Measurements from ENCODE around the gene PTPRM. TPM values are rescaled to one million over a fixed set of nuclear protein-coding genes. Genes with fewer than 3 reads are reported as not detected.

The PTPRM gene
- total RNA-seq, 1 experiment from 2014 or later: 6.2 TPM

GRCh38 chr18:7641813-7642212 is 74.7 kb downstream of the PTPRM start:
- Histone ChIP-seq H2BK20ac (ENCODE audit: low read depth, low read length, poor library complexity, severe bottlenecking) (no peak overlapping the region), H2BK12ac (ENCODE audit: insufficient read length, low read depth, low read length) (no peak overlapping the region), H3K79me2 (ENCODE audit: insufficient read depth, low read length) (no peaks in the 10 kb centered on the region), H3K23ac (ENCODE audit: insufficient read length, low read depth, low read length) (no peak overlapping the region), H3T11ph (ENCODE audit: low read length) (no peak overlapping the region), H4K91ac (ENCODE audit: insufficient read length, low read depth, low read length) (no peak overlapping the region), H2BK5ac (ENCODE audit: insufficient read length, low read length) (no peak overlapping the region), H3K4me2 (ENCODE audit: insufficient read depth, insufficient read length, low read length) (no peak overlapping the region), H4K5ac (ENCODE audit: insufficient read length, low read depth, low read length) (no peak overlapping the region), H3K14ac (ENCODE audit: insufficient read depth, low read length) (no peak overlapping the region), H3K27ac (ENCODE audit: insufficient read length, low read depth, low read length) (no peak overlapping the region), H3K79me1 (ENCODE audit: insufficient read depth, low read depth, low read length, poor library complexity, severe bottlenecking) (no peaks in the 10 kb centered on the region), H3K9ac (ENCODE audit: extremely low read depth, insufficient read length, low read length) (no peak overlapping the region), H3K27me3 (ENCODE audit: insufficient read depth, low read length) (no peaks in the 10 kb centered on the region), H3K56ac (ENCODE audit: insufficient read length, low read depth, low read length) (no peak overlapping the region), H3K4ac (ENCODE audit: low read depth, low read length) (no peak overlapping the region), H4K20me1 (ENCODE audit: control insufficient read depth, insufficient read depth, insufficient read length) (no peaks in the 10 kb centered on the region), H2AFZ (ENCODE audit: low read length) (no peak overlapping the region), H2BK15ac (ENCODE audit: low read depth, low read length) (no peak overlapping the region), H3K4me1 (ENCODE audit: insufficient read depth, low read length) (peaks cover 3% of the 10 kb centered on the region; the same call in 1 of the 2 replicates), H2AK5ac (ENCODE audit: insufficient read length, low read length) (no peak overlapping the region), H2BK120ac (ENCODE audit: low read depth, low read length, poor library complexity, severe bottlenecking) (no peak overlapping the region), H4K8ac (replicated peaks; ENCODE audit: insufficient read length, low read depth, low read length) (no peak overlapping the region), H3K9me3 (ENCODE audit: control insufficient read depth, low read depth, low read length) (no peaks in the 10 kb centered on the region), H3K23me2 (ENCODE audit: insufficient read length, low read depth, low read length, poor library complexity, severe bottlenecking) (no peaks in the 10 kb centered on the region), H3K18ac (ENCODE audit: insufficient read length, low read depth, low read length) (no peak overlapping the region)
- Mint-ChIP-seq H3K36me3 (ENCODE audit: insufficient read depth in 1 of 3, low read depth in 3 of 3) (no peaks in the 10 kb centered on the region), H3K4me3 (no peak overlapping the region), H3K9me3 (no peaks in the 10 kb centered on the region), H3K4me1 (peaks cover 13 to 14% of the 10 kb centered on the region in 2 experiments), H3K27me3 (ENCODE audit: low read depth) (no peaks in the 10 kb centered on the region), H3K27ac (no peak overlapping the region; a peak in 1 of 7 replicates)
- no CpG with 5 or more reads among the region's 4 CpGs for WGBS (ENCODE audit: extremely low coverage, insufficient read length, low lambda C conversion rate)
- no peak for DNase-seq
- no peak for TF ChIP-seq CTCF (conservative IDR thresholded peaks at IDR 0.05)
